Erythroblast (primary cell): ENCODE measurements around the gene NAT8L.

Experiments used
- GATA1 ChIP-seq: IDR thresholded peaks from 2 replicates; pipeline ENCODE4 v1.6.1; 2011; ENCODE audit warnings: low read depth, mild to moderate bottlenecking, control low read depth, low read length, moderate library complexity
- POLR2A ChIP-seq: IDR thresholded peaks from 2 replicates; pipeline ENCODE4 v1.6.1; 2011; ENCODE audit warnings: mild to moderate bottlenecking, low read length

- no peak for TF ChIP-seq POLR2A
- TF ChIP-seq GATA1: no peak
Observed at GRCh38 chr4:2067446-2068197, 8.5 kb downstream of the NAT8L start.
